ENCODE measurements around the gene ORC5. TPM values are rescaled to one million over a fixed set of nuclear protein-coding genes. Genes with fewer than 3 reads are reported as not detected.

ORC5 gene
- total RNA-seq, 3 donors from 2014 or later (not counting 1 experiment from before 2014, with no cell fraction given) = 7.3 to 13.6 (median 11.8) TPM

- WGBS (ENCODE audit: insufficient coverage) = 89% methylated on average over 4 of the region's 4 CpGs
- H3K27me3 Mint-ChIP-seq (ENCODE audit: low read depth in 2 of 2) = no peaks in the 10 kb centered on the region
- DNase-seq = no peak
Measured at GRCh38 chr7:104130726-104131125, 77.1 kb downstream of the ORC5 start.

GRCh38 chr7:104127204-104127603 lies 80.6 kb downstream of the ORC5 start:
- WGBS (ENCODE audit: insufficient coverage) = no CpG with 5 or more reads among the region's 2 CpGs
- H3K27ac Mint-ChIP-seq = no peak overlapping the region
- H3K36me3 Mint-ChIP-seq = peaks cover 34% of the 10 kb centered on the region
- no peak for TF ChIP-seq CTCF (IDR thresholded peaks at IDR 0.05)
- H3K4me3 ChIP-seq (ENCODE audit: low read length) = no peak overlapping the region
- no peaks in the 10 kb centered on the region for H3K4me1 ChIP-seq (ENCODE audit: control insufficient read depth, insufficient read depth, low read length)
- no peaks in the 10 kb centered on the region for H3K27me3 Mint-ChIP-seq (ENCODE audit: low read depth in 2 of 2)
- H3K4me1 Mint-ChIP-seq = no peaks in the 10 kb centered on the region
- no peaks in the 10 kb centered on the region for H3K9me3 Mint-ChIP-seq
- no peak overlapping the region for H3K27ac ChIP-seq (ENCODE audit: low read length)
- H3K36me3 ChIP-seq (ENCODE audit: control insufficient read depth, insufficient read depth, low read length) = peaks cover 34% of the 10 kb centered on the region
- DNase-seq (no peak), ATAC-seq (no peak)
- no peaks in the 10 kb centered on the region for H3K9me3 ChIP-seq (ENCODE audit: control insufficient read depth, insufficient read depth, low read length)
- no peak overlapping the region for H3K4me3 Mint-ChIP-seq
- intact Hi-C loops (cut with micrococcal nuclease) = no loop called here
- H3K27me3 ChIP-seq (ENCODE audit: control insufficient read depth, insufficient read depth, low read length) = no peaks in the 10 kb centered on the region

More at GRCh38 chr7:104130726-104131125, 77.1 kb downstream of the ORC5 start:
- H3K4me3 Mint-ChIP-seq = no peak overlapping the region
- H3K36me3 Mint-ChIP-seq = peaks cover 26% of the 10 kb centered on the region
- H3K27ac Mint-ChIP-seq = no peak overlapping the region
- Histone ChIP-seq H3K36me3 (ENCODE audit: control insufficient read depth, insufficient read depth, low read length) (peaks cover 30% of the 10 kb centered on the region), H3K4me1 (ENCODE audit: control insufficient read depth, insufficient read depth, low read length) (no peaks in the 10 kb centered on the region), H3K27ac (ENCODE audit: low read length) (no peak overlapping the region), H3K27me3 (ENCODE audit: control insufficient read depth, insufficient read depth, low read length) (no peaks in the 10 kb centered on the region), H3K9me3 (ENCODE audit: control insufficient read depth, insufficient read depth, low read length) (no peaks in the 10 kb centered on the region), H3K4me3 (ENCODE audit: low read length) (no peak overlapping the region)
- H3K9me3 Mint-ChIP-seq = no peaks in the 10 kb centered on the region
- intact Hi-C loops (cut with micrococcal nuclease) = no loop called here
- H3K4me1 Mint-ChIP-seq = no peaks in the 10 kb centered on the region
- no peak for ATAC-seq
- TF ChIP-seq CTCF (IDR thresholded peaks at IDR 0.05) = no peak

GRCh38 chr7:104126411-104126841 lies 81.4 kb downstream of the ORC5 start:
- H3K27me3 ChIP-seq (ENCODE audit: control insufficient read depth, insufficient read depth, low read length) = no peaks in the 10 kb centered on the region
- H3K4me3 ChIP-seq (ENCODE audit: low read length) = no peak overlapping the region
- H3K9me3 ChIP-seq (ENCODE audit: control insufficient read depth, insufficient read depth, low read length) = no peaks in the 10 kb centered on the region
- ATAC-seq = no peak
- intact Hi-C loops (cut with micrococcal nuclease) = no loop called here
- peaks cover 33% of the 10 kb centered on the region for H3K36me3 Mint-ChIP-seq
- no peak overlapping the region for H3K4me3 Mint-ChIP-seq
- WGBS (ENCODE audit: insufficient coverage) = 98% methylated on average over 4 of the region's 4 CpGs
- H3K27ac Mint-ChIP-seq = peak overlapping the region in 1 of 2 donors; percentile 27
- no peak overlapping the region for H3K27ac ChIP-seq (ENCODE audit: low read length)
- H3K9me3 Mint-ChIP-seq = no peaks in the 10 kb centered on the region
- no peaks in the 10 kb centered on the region for H3K27me3 Mint-ChIP-seq (ENCODE audit: low read depth in 2 of 2)
- peaks cover 31% of the 10 kb centered on the region for H3K36me3 ChIP-seq (ENCODE audit: control insufficient read depth, insufficient read depth, low read length)
- H3K4me1 Mint-ChIP-seq = no peaks in the 10 kb centered on the region
- DNase-seq = no peak
- TF ChIP-seq CTCF (IDR thresholded peaks at IDR 0.05) = no peak
- no peaks in the 10 kb centered on the region for H3K4me1 ChIP-seq (ENCODE audit: control insufficient read depth, insufficient read depth, low read length)

- H3K27ac ChIP-seq (ENCODE audit: low read length) = no peak overlapping the region
Measured at GRCh38 chr7:104124893-104125477, 82.8 kb downstream of the ORC5 start.

More at GRCh38 chr7:104124893-104125477, 82.8 kb downstream of the ORC5 start:
- 85% methylated on average over 4 of the region's 4 CpGs for WGBS (ENCODE audit: insufficient coverage)
- intact Hi-C loops (cut with micrococcal nuclease) = no loop called here
- no peak for TF ChIP-seq CTCF (IDR thresholded peaks at IDR 0.05)
- Histone ChIP-seq H3K27me3 (ENCODE audit: control insufficient read depth, insufficient read depth, low read length) (no peaks in the 10 kb centered on the region), H3K4me1 (ENCODE audit: control insufficient read depth, insufficient read depth, low read length) (no peaks in the 10 kb centered on the region), H3K4me3 (ENCODE audit: low read length) (no peak overlapping the region), H3K36me3 (ENCODE audit: control insufficient read depth, insufficient read depth, low read length) (peaks cover 20% of the 10 kb centered on the region), H3K9me3 (ENCODE audit: control insufficient read depth, insufficient read depth, low read length) (no peaks in the 10 kb centered on the region)
- ATAC-seq (no peak), DNase-seq (no peak)
- Mint-ChIP-seq H3K27ac (no peak overlapping the region), H3K4me3 (no peak overlapping the region), H3K9me3 (no peaks in the 10 kb centered on the region), H3K36me3 (peaks cover 19% of the 10 kb centered on the region), H3K4me1 (no peaks in the 10 kb centered on the region), H3K27me3 (ENCODE audit: low read depth in 2 of 2) (no peaks in the 10 kb centered on the region)

Measured in natural killer cell (primary cell).